ENCODE measurements around the gene DNLZ.
A peak's percentile ranks its signal among the peaks of the same experiment; 100 is the strongest.

Gene DNLZ

GRCh38 chr9:136331556-136332481 lies 31.7 kb downstream of the DNLZ start:
- no peak for TF ChIP-seq SUZ12 (IDR thresholded peaks at IDR 0.05; ENCODE audit: extremely low read depth, insufficient read depth, insufficient read length)
- TF ChIP-seq ZNF274 (IDR thresholded peaks at IDR 0.05; ENCODE audit: low read depth, low read length), result no peak
- TF ChIP-seq YY1 (IDR thresholded peaks at IDR 0.05; ENCODE audit: insufficient read depth, insufficient read length), result no peak
- Histone ChIP-seq H3K4me3 (ENCODE audit: insufficient read length, low read depth) (no peak overlapping the region), H3K36me3 (ENCODE audit: insufficient read depth, insufficient read length, low read length) (peaks cover 29% of the 10 kb centered on the region), H3K9ac (ENCODE audit: insufficient read length, low read depth) (no peak overlapping the region), H3K9me3 (ENCODE audit: insufficient read depth, low read length) (no peaks in the 10 kb centered on the region), H3K4me1 (ENCODE audit: insufficient read depth, insufficient read length) (peaks cover 35% of the 10 kb centered on the region), H3K27me3 (ENCODE audit: insufficient read depth, insufficient read length) (no peaks in the 10 kb centered on the region)
- no peak for DNase-seq (ENCODE audit: low read depth, low spot score)

- TF ChIP-seq SUZ12 (IDR thresholded peaks at IDR 0.05; ENCODE audit: extremely low read depth, insufficient read depth, insufficient read length), result no peak
- TF ChIP-seq YY1 (IDR thresholded peaks at IDR 0.05; ENCODE audit: insufficient read depth, insufficient read length), result no peak
- TF ChIP-seq ZNF274 (IDR thresholded peaks at IDR 0.05; ENCODE audit: low read depth, low read length), result no peak
- H3K4me1 ChIP-seq (ENCODE audit: insufficient read depth, insufficient read length), result peaks cover 42% of the 10 kb centered on the region
- peaks cover 21% of the 10 kb centered on the region for H3K36me3 ChIP-seq (ENCODE audit: insufficient read depth, insufficient read length, low read length)
Measured at GRCh38 chr9:136331030-136331429, 32.5 kb downstream of the DNLZ start.

DNA sequence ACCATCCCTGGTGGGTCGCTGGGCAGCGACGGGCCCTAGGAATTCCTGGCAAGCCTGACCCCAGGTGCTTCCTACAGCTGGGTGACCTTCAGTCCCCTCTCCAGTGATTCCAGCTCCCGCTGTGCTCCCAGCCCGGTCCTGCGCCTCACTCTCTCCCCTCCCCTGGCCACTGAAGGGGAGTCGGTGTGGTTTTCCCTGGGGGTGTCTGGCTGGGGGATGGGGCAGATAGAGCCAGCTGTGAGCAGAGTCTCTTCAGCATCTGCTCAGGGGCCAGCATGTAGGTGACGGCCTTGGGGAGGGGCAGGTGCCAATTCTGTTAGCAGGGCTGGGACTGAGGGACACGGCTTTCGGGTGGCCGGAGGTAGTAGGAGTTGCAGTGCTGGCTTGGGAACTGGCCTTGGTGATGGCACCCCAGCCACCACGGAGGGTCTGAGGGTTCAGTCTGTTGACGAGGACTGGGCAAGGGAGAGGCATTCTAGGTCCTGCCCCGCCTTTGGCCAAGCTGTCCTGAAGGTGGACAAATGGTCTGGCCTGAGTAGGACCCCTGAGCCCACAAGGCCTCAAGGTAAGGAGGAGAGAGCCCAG lies 33.0 kb downstream of the DNLZ start:
- Histone ChIP-seq H3K36me3 (ENCODE audit: insufficient read depth, insufficient read length, low read length) (peaks cover 18% of the 10 kb centered on the region), H3K27me3 (ENCODE audit: insufficient read depth, insufficient read length) (no peaks in the 10 kb centered on the region), H3K4me1 (ENCODE audit: insufficient read depth, insufficient read length) (peaks cover 44% of the 10 kb centered on the region), H3K4me3 (ENCODE audit: insufficient read length, low read depth) (no peak overlapping the region), H3K9me3 (ENCODE audit: insufficient read depth, low read length) (no peaks in the 10 kb centered on the region), H3K9ac (ENCODE audit: insufficient read length, low read depth) (peak overlapping the region; percentile 18)
- TF ChIP-seq YY1 (IDR thresholded peaks at IDR 0.05; ENCODE audit: insufficient read depth, insufficient read length) (no peak), SUZ12 (IDR thresholded peaks at IDR 0.05; ENCODE audit: extremely low read depth, insufficient read depth, insufficient read length) (no peak), ZNF274 (IDR thresholded peaks at IDR 0.05; ENCODE audit: low read depth, low read length) (no peak)
- no peak for DNase-seq (ENCODE audit: low read depth, low spot score)

More at GRCh38 chr9:136331030-136331429, 32.5 kb downstream of the DNLZ start:
- Histone ChIP-seq H3K4me3 (ENCODE audit: insufficient read length, low read depth) (no peak overlapping the region), H3K9me3 (ENCODE audit: insufficient read depth, low read length) (no peaks in the 10 kb centered on the region), H3K9ac (ENCODE audit: insufficient read length, low read depth) (no peak overlapping the region), H3K27me3 (ENCODE audit: insufficient read depth, insufficient read length) (no peaks in the 10 kb centered on the region)
- DNase-seq (ENCODE audit: low read depth, low spot score), result no peak

DNA sequence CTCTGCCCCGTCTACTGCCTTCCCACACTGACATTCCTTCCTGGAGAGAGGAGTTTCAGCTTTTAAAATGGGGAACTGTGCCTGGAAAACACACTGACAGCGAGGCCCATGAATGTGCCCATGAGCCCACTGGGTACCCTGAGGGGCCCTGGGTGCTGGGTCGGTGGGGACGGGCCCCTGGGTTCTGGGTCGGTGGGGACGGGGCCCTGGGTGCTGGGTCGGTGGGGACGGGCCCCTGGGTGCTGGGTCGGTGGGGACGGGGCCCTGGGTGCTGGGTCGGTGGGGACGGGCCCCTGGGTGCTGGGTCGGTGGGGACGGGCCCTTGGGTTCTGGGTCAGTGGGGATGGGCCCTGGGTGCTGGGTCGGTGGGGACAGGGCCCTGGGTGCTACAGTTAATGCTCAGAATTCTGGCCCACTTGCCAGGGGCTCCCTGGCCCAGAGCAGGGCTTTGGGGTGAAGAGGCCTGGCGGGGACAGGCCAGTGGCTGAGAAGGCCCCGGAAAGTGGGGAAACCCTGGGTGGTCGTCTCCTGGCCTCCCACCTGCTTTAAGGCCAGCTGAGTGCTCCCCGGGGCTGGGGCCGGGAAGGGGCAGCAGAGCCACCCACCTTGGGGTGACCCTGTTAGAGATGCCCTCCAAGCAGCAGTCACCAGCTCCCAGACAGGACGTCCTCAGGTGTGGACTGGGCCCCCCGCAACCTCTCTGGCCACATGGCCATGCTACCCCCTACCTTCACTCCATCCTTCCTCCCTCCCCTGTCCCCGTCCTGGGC lies 33.7 kb downstream of the DNLZ start:
- H3K9me3 ChIP-seq (ENCODE audit: insufficient read depth, low read length), result no peaks in the 10 kb centered on the region
- TF ChIP-seq ZNF274 (IDR thresholded peaks at IDR 0.05; ENCODE audit: low read depth, low read length), result no peak
- TF ChIP-seq SUZ12 (IDR thresholded peaks at IDR 0.05; ENCODE audit: extremely low read depth, insufficient read depth, insufficient read length), result no peak
- no peak for TF ChIP-seq YY1 (IDR thresholded peaks at IDR 0.05; ENCODE audit: insufficient read depth, insufficient read length)
- H3K9ac ChIP-seq (ENCODE audit: insufficient read length, low read depth), result peak overlapping the region; percentile 18
- peaks cover 46% of the 10 kb centered on the region for H3K4me1 ChIP-seq (ENCODE audit: insufficient read depth, insufficient read length)
- no peaks in the 10 kb centered on the region for H3K27me3 ChIP-seq (ENCODE audit: insufficient read depth, insufficient read length)
- DNase-seq (ENCODE audit: low read depth, low spot score), result no peak
- no peak overlapping the region for H3K4me3 ChIP-seq (ENCODE audit: insufficient read length, low read depth)
- H3K36me3 ChIP-seq (ENCODE audit: insufficient read depth, insufficient read length, low read length), result peaks cover 16% of the 10 kb centered on the region

DNA sequence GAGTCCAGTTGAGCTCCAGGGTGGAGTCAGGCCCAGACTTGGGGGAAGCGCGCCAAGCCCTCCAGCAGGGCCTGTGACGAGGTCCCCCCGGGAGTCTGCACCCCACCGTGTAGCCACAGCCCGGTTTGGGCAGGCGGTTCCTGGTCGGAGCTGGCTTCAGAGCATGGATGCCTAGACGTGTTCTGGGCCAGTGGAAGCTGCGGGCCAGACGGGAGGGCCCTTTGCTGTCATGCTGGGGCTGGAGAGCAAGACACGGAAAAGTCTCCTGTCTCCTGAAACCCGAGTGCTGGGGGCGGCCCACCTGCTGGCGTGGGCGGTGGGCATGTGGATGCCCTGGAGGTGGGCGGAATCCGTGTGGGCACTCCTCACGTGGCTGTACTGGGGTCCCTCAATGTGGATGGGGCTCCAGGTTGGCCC lies 34.3 kb downstream of the DNLZ start:
- peaks cover 51% of the 10 kb centered on the region for H3K4me1 ChIP-seq (ENCODE audit: insufficient read depth, insufficient read length)
- H3K27me3 ChIP-seq (ENCODE audit: insufficient read depth, insufficient read length), result no peaks in the 10 kb centered on the region
- DNase-seq (ENCODE audit: low read depth, low spot score), result no peak
- no peaks in the 10 kb centered on the region for H3K9me3 ChIP-seq (ENCODE audit: insufficient read depth, low read length)
- no peak for TF ChIP-seq ZNF274 (IDR thresholded peaks at IDR 0.05; ENCODE audit: low read depth, low read length)
- no peak for TF ChIP-seq YY1 (IDR thresholded peaks at IDR 0.05; ENCODE audit: insufficient read depth, insufficient read length)
- TF ChIP-seq SUZ12 (IDR thresholded peaks at IDR 0.05; ENCODE audit: extremely low read depth, insufficient read depth, insufficient read length), result no peak
- H3K36me3 ChIP-seq (ENCODE audit: insufficient read depth, insufficient read length, low read length), result peaks cover 11% of the 10 kb centered on the region
- H3K9ac ChIP-seq (ENCODE audit: insufficient read length, low read depth), result peak overlapping the region; percentile 72
- no peak overlapping the region for H3K4me3 ChIP-seq (ENCODE audit: insufficient read length, low read depth)

DNA sequence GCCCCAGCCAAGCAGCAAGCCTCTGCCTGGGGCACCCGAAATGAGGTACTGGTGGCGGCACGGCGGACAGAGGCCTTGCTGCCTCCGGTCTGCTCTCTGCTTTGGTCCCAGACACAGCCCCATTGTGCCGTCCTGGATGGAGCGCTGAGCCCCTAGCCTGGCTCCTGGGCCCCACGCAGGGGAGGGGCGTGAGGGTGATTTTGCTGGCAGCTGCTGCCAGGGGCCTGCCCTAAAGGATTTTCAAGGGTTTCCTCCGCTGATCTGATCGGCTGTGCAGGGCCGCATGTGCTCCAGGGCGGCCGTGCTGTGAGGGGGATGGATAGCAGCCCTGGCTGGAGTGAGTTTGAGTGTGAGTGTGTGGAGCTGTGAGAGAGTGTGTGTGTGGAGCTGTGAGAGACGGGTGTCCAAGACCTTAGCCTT lies 34.9 kb downstream of the DNLZ start:
- H3K9me3 ChIP-seq (ENCODE audit: insufficient read depth, low read length), result no peaks in the 10 kb centered on the region
- TF ChIP-seq YY1 (IDR thresholded peaks at IDR 0.05; ENCODE audit: insufficient read depth, insufficient read length), result no peak
- TF ChIP-seq ZNF274 (IDR thresholded peaks at IDR 0.05; ENCODE audit: low read depth, low read length), result no peak
- no peak for TF ChIP-seq SUZ12 (IDR thresholded peaks at IDR 0.05; ENCODE audit: extremely low read depth, insufficient read depth, insufficient read length)
- peaks cover 7% of the 10 kb centered on the region for H3K36me3 ChIP-seq (ENCODE audit: insufficient read depth, insufficient read length, low read length)
- DNase-seq (ENCODE audit: low read depth, low spot score), result no peak
- no peak overlapping the region for H3K4me3 ChIP-seq (ENCODE audit: insufficient read length, low read depth)
- no peaks in the 10 kb centered on the region for H3K27me3 ChIP-seq (ENCODE audit: insufficient read depth, insufficient read length)
- peaks cover 52% of the 10 kb centered on the region for H3K4me1 ChIP-seq (ENCODE audit: insufficient read depth, insufficient read length)
- H3K9ac ChIP-seq (ENCODE audit: insufficient read length, low read depth), result peak overlapping the region; percentile 72
